NOMO-1 treated with DMSO at 0.1 percent for 48 hours (cell line): ENCODE results near the gene PRELID2.
"Not testable (repeated sequence)": the region's sequence is repeated elsewhere in the genome, so short reads cannot be mapped to it uniquely, and the experiment has no call there.

ENCODE experiments used
- DNase-seq: peaks from one replicate; lab custom pipeline; 2025; ENCODE audit not compliant: unreplicated experiment; lab: John Stamatoyannopoulos, UW

Gene PRELID2

GRCh38 chr5:145752534-145752933 lies 82.6 kb downstream of the PRELID2 start:
- no peak for DNase-seq

GRCh38 chr5:145750199-145750598 lies 84.9 kb downstream of the PRELID2 start:
- DNase-seq = no peak

GRCh38 chr5:145743396-145744061 lies 91.6 kb downstream of the PRELID2 start:
- no peak for DNase-seq

- peak; percentile 68 for DNase-seq
These were observed 95.3 kb downstream of the PRELID2 start for GRCh38 chr5:145739843-145740242.

- DNase-seq = no peak
These were observed 96.9 kb downstream of the PRELID2 start for GRCh38 chr5:145738227-145738626.

GRCh38 chr5:145737578-145737977 lies 97.6 kb downstream of the PRELID2 start:
- no peak for DNase-seq

- not testable (repeated sequence) for DNase-seq
These were observed 105.2 kb downstream of the PRELID2 start for GRCh38 chr5:145729956-145730355.

GRCh38 chr5:145723516-145723915 lies 111.6 kb downstream of the PRELID2 start:
- no peak for DNase-seq

GRCh38 chr5:145718956-145719355 lies 116.2 kb downstream of the PRELID2 start:
- DNase-seq = no peak

- DNase-seq = no peak
These were observed 119.7 kb downstream of the PRELID2 start for GRCh38 chr5:145715412-145715811.

GRCh38 chr5:145712245-145712644 lies 122.9 kb downstream of the PRELID2 start:
- no peak for DNase-seq

GRCh38 chr5:145711417-145711816 lies 123.7 kb downstream of the PRELID2 start:
- no peak for DNase-seq
